Measurements from ENCODE around the gene ULK2. TPM values are rescaled to one million over a fixed set of nuclear protein-coding genes. Genes with fewer than 3 reads are reported as not detected.

Gene ULK2
- total and polyA plus RNA-seq, 2 of the 13 experiments (the other 11 are each of a cell fraction or from before 2014, with no cell fraction given), result 0.01 TPM; not detected in 1

- TF ChIP-seq MAX (IDR thresholded peaks at IDR 0.05) (no peak), TFDP1 (CRISPR knock-in tag; IDR thresholded peaks at IDR 0.05; ENCODE audit: borderline replicate concordance) (no peak), ZNF816 (CRISPR knock-in tag; IDR thresholded peaks at IDR 0.05; ENCODE audit: borderline replicate concordance) (no peak)
Measured at GRCh38 chr17:19759568-19760549, 107.9 kb downstream of the ULK2 start (continued).

- Histone ChIP-seq H3K36me3 (replicated peaks in 1 of 2; ENCODE audit: control insufficient read depth in 1 of 2, insufficient read depth in 2 of 2, low read length in 2 of 2) (no peaks in the 10 kb centered on the region), H3K27me3 (ENCODE audit: control insufficient read depth in 1 of 2, insufficient read depth in 2 of 2, low read length in 2 of 2) (0 out of 5 replicates have a peak, but pooled peaks cover 0 to 5% of the 10 kb centered on the region in 2 experiments), H3K9me3 (ENCODE audit: low read length) (no peaks in the 10 kb centered on the region), H3K79me2 (ENCODE audit: insufficient read depth, low read length) (no peaks in the 10 kb centered on the region), H3K4me2 (ENCODE audit: low read depth, low read length) (no peak overlapping the region), H2AFZ (ENCODE audit: low read length) (no peak overlapping the region), H4K20me1 (ENCODE audit: insufficient read depth, low read length) (no peaks in the 10 kb centered on the region), H3K9ac (ENCODE audit: insufficient read depth, low read depth, low read length) (no peak overlapping the region), H3K4me3 (replicated peaks in 1 of 3; ENCODE audit: insufficient read depth in 1 of 3, low read depth in 2 of 3, low read length in 3 of 3) (no peak overlapping the region), H3K4me1 (ENCODE audit: insufficient read depth, low read length) (peaks cover 26% of the 10 kb centered on the region), H3K27ac (ENCODE audit: extremely low read length, insufficient read depth, low read length) (no peak overlapping the region)
- TF ChIP-seq ZNF589 (CRISPR knock-in tag; conservative IDR thresholded peaks at IDR 0.05) (no peak), GATAD2A (CRISPR knock-in tag; IDR thresholded peaks at IDR 0.05) (no peak), ZNF749 (CRISPR knock-in tag; IDR thresholded peaks at IDR 0.05; ENCODE audit: borderline replicate concordance) (no peak), ZNF569 (CRISPR knock-in tag; IDR thresholded peaks at IDR 0.05; ENCODE audit: borderline replicate concordance) (no peak), THAP11 (CRISPR knock-in tag; IDR thresholded peaks at IDR 0.05) (no peak), TOE1 (CRISPR knock-in tag; IDR thresholded peaks at IDR 0.05) (no peak)
- FAIRE-seq, result no peak
- WGBS (ENCODE audit: low lambda C conversion rate), result 85% methylated on average over 11 of the region's 12 CpGs
- no peak for DNase-seq (ENCODE audit: low spot score)
- POLR2A ChIA-PET, result no interaction called here
- intact Hi-C loops (cut with micrococcal nuclease; ENCODE audit: unreplicated experiment) (no loop called here), in situ Hi-C loops (cut with HindIII; ENCODE audit: extremely low pct_ligation_motif_present, low pct_unique_long_range_greater_than_20kb) (no loop called here)
- no TSS peak for BruUV-seq (replicated peaks)
- no peak for ATAC-seq
- CTCF ChIA-PET (ENCODE audit: low intra/inter-chr PET ratio, low total read pairs), result no interaction called here
Measured at GRCh38 chr17:19757536-19758180, 110.1 kb downstream of the ULK2 start.

All from HepG2 (cell line).